ENCODE measurements around the gene SMARCD3. TPM values are rescaled to one million over a fixed set of nuclear protein-coding genes. Genes with fewer than 3 reads are reported as not detected.

SMARCD3 gene
- total and polyA plus RNA-seq, 9 of the 15 experiments (the other 6 are each of a cell fraction or from before 2014, with no cell fraction given): 0.43 to 3.6 (median 2.6) TPM

- TF ChIP-seq ZNF511 (CRISPR knock-in tag; IDR thresholded peaks at IDR 0.05) (peak; percentile 71; the same call in 1 of the 2 replicates), CHD1 (IDR thresholded peaks at IDR 0.05; ENCODE audit: low read length) (no peak), RBM14 (IDR thresholded peaks at IDR 0.05; ENCODE audit: borderline replicate concordance, insufficient read depth, low read depth, low read length) (no peak), RNF2 (IDR thresholded peaks at IDR 0.05) (peak; percentile 69), CTCF (IDR thresholded peaks at IDR 0.05 in 2 of 3, conservative IDR thresholded peaks at IDR 0.05 in 1 of 3; ENCODE audit: insufficient read depth in 2 of 3, low read depth in 1 of 3, low read length in 3 of 3) (peak; percentile 44 to 67 (median 50); a peak in 5 of 6 replicates), RAD21 (CRISPR knock-in tag; conservative IDR thresholded peaks at IDR 0.05 in 1 of 2, IDR thresholded peaks at IDR 0.05 in 1 of 2) (peak; percentile 23 to 50; a peak in 2 of 4 replicates), PCBP1 (IDR thresholded peaks at IDR 0.05; ENCODE audit: low read depth, low read length, poor library complexity, severe bottlenecking) (peak; percentile 24), ZNF436 (CRISPR knock-in tag; IDR thresholded peaks at IDR 0.05) (no peak), MCM7 (IDR thresholded peaks at IDR 0.05) (no peak)
Measured at GRCh38 chr7:151204383-151205032, 44.0 kb downstream of the SMARCD3 start (continued).

Measured in K562 (cell line).